ENCODE results near the gene OSCP1. TPM values are rescaled to one million over a fixed set of nuclear protein-coding genes. Genes with fewer than 3 reads are reported as not detected.

OSCP1 gene
- total RNA-seq, 2 donors from 2014 or later: 11.5 to 16.9 TPM

DNA sequence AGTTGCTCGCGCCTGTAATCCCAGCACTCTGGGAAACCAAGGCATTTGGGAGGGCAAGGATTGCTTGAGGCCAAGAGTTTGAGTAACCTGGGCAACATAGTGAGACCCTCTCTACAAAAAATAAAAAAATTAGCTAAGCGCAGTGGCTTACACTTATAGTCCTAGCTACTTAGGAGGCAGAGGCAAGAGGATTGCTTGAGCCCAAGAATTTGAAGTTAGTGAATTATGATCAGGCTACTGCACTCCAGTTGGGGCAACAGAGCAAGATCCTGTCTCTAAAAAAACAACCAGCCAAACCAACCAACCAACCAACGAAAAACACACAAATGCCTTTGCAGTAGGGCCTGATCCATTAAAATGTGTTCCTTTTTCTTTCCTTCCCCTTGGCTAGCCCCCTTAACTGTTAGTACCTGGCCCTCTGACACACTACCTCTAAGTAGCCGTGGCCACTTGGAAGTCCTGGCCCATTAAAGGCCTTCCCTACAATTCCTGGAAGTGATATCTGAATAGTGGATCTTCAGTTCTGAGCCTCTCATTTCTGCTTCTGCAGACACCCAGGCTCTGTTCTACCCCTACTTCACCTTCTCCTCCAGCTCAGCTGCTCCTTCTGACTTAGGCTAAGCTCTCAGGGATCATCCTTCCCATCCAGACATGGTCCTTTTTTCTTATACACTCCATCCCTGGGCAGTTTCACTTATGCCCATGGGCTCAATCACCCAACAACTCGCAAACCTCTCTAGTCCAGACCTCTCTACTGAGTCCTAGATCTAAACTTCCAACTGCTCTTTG lies 3.5 kb upstream of the OSCP1 start:
- ATAC-seq (ENCODE audit: insufficient number of reproducible peaks, low FRiP score, low read depth) (no peak), DNase-seq (ENCODE audit: low spot score) (no peak)
- H3K36me3 ChIP-seq: peaks cover 6% of the 10 kb centered on the region
- no peak overlapping the region for H3K27ac ChIP-seq
- TF ChIP-seq, protein P1, sequence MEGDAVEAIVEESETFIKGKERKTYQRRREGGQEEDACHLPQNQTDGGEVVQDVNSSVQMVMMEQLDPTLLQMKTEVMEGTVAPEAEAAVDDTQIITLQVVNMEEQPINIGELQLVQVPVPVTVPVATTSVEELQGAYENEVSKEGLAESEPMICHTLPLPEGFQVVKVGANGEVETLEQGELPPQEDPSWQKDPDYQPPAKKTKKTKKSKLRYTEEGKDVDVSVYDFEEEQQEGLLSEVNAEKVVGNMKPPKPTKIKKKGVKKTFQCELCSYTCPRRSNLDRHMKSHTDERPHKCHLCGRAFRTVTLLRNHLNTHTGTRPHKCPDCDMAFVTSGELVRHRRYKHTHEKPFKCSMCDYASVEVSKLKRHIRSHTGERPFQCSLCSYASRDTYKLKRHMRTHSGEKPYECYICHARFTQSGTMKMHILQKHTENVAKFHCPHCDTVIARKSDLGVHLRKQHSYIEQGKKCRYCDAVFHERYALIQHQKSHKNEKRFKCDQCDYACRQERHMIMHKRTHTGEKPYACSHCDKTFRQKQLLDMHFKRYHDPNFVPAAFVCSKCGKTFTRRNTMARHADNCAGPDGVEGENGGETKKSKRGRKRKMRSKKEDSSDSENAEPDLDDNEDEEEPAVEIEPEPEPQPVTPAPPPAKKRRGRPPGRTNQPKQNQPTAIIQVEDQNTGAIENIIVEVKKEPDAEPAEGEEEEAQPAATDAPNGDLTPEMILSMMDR (IDR thresholded peaks at IDR 0.05): no peak
- H3K27me3 ChIP-seq (replicated peaks; ENCODE audit: insufficient read depth): no peaks in the 10 kb centered on the region
- H3K9me3 ChIP-seq: no peaks in the 10 kb centered on the region
- H3K4me1 ChIP-seq (ENCODE audit: control insufficient read depth in 1 of 2, low read depth in 2 of 2): peaks cover 0 to 9% of the 10 kb centered on the region in 2 donors
- no peak overlapping the region for H3K4me3 ChIP-seq

DNA sequence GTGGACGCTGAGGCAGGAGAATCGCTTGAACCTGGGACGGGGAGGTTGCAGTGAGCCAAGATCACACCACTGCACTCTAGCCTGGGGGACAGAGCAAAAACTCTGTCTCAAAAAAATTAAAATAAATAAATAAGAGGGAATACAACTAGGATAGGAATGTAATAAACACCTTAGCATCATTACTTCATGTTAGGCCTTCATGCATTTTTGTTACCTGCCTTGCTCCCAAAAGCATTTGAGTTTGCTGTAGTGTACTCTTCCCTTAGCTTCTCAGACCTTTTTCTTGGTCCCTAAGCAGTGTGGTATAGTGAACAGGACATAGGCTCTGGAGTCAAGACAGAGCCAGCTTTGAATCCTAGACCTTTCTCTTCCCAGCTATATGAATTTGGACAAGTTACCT lies 2.8 kb upstream of the OSCP1 start:
- H3K9me3 ChIP-seq: no peaks in the 10 kb centered on the region

DNA sequence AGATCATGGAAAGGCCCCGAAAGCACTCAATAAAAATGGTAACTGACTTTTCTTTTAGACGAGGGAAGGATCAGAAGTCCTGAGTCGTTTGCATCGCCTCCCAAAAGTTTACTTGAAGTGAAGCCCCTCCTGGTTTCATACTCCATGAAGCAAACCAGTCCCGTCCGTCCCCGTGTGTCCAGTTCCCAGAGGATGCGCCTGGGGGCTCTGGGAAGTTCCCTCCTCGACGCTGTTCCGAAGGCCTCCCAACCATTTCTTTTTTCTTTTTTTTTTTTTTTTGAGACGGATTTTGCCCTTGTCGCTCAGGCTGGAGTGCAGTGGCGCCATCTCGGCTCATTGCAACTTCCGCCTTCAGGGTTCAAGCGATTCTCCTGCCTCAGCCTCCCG lies 661 bp upstream of the OSCP1 start:
- Histone ChIP-seq H3K27me3 (replicated peaks; ENCODE audit: insufficient read depth) (no peaks in the 10 kb centered on the region), H3K9me3 (no peaks in the 10 kb centered on the region), H3K4me3 (peak overlapping the region; percentile 75), H3K27ac (peak overlapping the region; percentile 90), H3K4me1 (ENCODE audit: control insufficient read depth in 1 of 2, low read depth in 2 of 2) (peaks cover 0 to 9% of the 10 kb centered on the region in 2 donors), H3K36me3 (no peaks in the 10 kb centered on the region)
- ATAC-seq (ENCODE audit: insufficient number of reproducible peaks, low FRiP score, low read depth) (peak; percentile 9), DNase-seq (ENCODE audit: low spot score) (no peak)
- TF ChIP-seq, protein P1 (IDR thresholded peaks at IDR 0.05): no peak

More for the DNA sequence above, 2.8 kb upstream of the OSCP1 start:
- Histone ChIP-seq H3K27me3 (replicated peaks; ENCODE audit: insufficient read depth) (no peaks in the 10 kb centered on the region), H3K36me3 (peaks cover 6% of the 10 kb centered on the region), H3K4me1 (ENCODE audit: control insufficient read depth in 1 of 2, low read depth in 2 of 2) (peaks cover 0 to 9% of the 10 kb centered on the region in 2 donors), H3K27ac (no peak overlapping the region), H3K4me3 (no peak overlapping the region)
- ATAC-seq (ENCODE audit: insufficient number of reproducible peaks, low FRiP score, low read depth) (no peak), DNase-seq (ENCODE audit: low spot score) (no peak)
- TF ChIP-seq, protein P1 (IDR thresholded peaks at IDR 0.05): no peak

DNA sequence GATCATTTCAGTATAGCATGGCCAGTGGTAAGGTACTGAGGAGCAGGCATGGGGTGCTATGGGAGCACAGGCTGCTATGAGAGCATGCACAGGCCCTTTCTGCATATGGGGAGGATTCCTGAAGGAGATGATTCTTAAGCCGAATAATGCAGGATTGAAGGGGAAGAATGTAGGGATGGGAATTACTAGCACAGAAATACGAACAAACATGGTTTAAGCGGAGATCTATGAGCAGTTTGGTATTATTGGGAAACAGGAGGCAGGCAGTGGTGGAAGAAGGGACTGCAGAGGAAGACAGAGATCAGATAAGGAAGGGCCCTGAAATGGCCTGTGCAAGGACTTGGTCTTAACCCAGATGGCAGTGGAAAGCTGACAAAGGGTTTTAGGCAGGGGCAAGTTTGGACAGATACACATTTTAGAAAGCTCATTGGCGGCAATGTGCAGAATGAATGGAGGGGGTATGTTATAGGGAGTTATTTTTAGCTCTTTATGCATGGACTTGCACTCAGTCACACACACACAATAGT lies 1.7 kb downstream of the OSCP1 start:
- no peak for DNase-seq (ENCODE audit: low spot score)
- TF ChIP-seq, protein P1 (IDR thresholded peaks at IDR 0.05): no peak
- no peak overlapping the region for H3K27ac ChIP-seq
- H3K27me3 ChIP-seq (replicated peaks; ENCODE audit: insufficient read depth): no peaks in the 10 kb centered on the region
- ATAC-seq (ENCODE audit: insufficient number of reproducible peaks, low FRiP score, low read depth): no peak
- H3K9me3 ChIP-seq: no peaks in the 10 kb centered on the region
- H3K36me3 ChIP-seq: no peaks in the 10 kb centered on the region
- H3K4me3 ChIP-seq: no peak overlapping the region
- H3K4me1 ChIP-seq (ENCODE audit: control insufficient read depth in 1 of 2, low read depth in 2 of 2): peaks cover 0 to 9% of the 10 kb centered on the region in 2 donors

DNA sequence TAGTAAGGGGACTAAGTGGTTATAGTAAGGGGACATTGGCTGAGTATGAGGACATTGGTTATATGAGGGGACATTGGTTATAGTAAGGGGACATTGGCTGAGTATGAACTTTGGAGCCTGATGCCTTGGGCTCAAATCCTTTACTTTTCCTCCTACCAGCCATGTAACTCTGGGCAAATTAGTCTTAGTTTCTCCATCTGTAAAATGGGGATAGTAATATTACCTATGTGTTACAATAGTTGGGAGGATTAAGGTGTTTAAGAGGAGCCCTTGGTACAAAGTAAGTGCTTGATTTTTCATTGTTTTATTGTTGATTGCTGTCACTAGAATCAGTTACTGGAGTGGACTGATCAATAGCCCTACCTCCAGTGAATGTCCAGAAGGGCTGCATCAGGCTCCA lies 2.8 kb downstream of the OSCP1 start:
- no peak overlapping the region for H3K4me3 ChIP-seq
- TF ChIP-seq, protein P1 (IDR thresholded peaks at IDR 0.05): no peak
- no peak overlapping the region for H3K27ac ChIP-seq
- no peaks in the 10 kb centered on the region for H3K36me3 ChIP-seq
- peaks cover 0 to 9% of the 10 kb centered on the region in 2 donors for H3K4me1 ChIP-seq (ENCODE audit: control insufficient read depth in 1 of 2, low read depth in 2 of 2)
- no peak for ATAC-seq (ENCODE audit: insufficient number of reproducible peaks, low FRiP score, low read depth)
- no peaks in the 10 kb centered on the region for H3K9me3 ChIP-seq
- no peaks in the 10 kb centered on the region for H3K27me3 ChIP-seq (replicated peaks; ENCODE audit: insufficient read depth)
- DNase-seq (ENCODE audit: low spot score): no peak

Measured in thoracic aorta (tissue), 2 donors.